Large intestine (tissue), 3 donors: Measurements from ENCODE around the gene NECAP2. TPM values are rescaled to one million over a fixed set of nuclear protein-coding genes. Genes with fewer than 3 reads are reported as not detected.

Experiments
- DNase-seq, 2 donors: peaks; one replicate each; pipeline versions ENCODE4 v3.0.0 to v3.0.0-alpha.2; 2013
- H3K27ac ChIP-seq: one replicate; pipeline ENCODE4 v1.5.1; 2013; ENCODE audit warnings: low read length
- H3K27me3 ChIP-seq: 2 replicates; pipeline ENCODE4 v1.6.1; 2013; ENCODE audit warnings: low read length; ENCODE audit not compliant: control insufficient read depth, insufficient read depth
- H3K36me3 ChIP-seq: 2 replicates; pipeline ENCODE4 v1.6.1; 2013; ENCODE audit warnings: low read length; ENCODE audit not compliant: control insufficient read depth, insufficient read depth
- H3K4me1 ChIP-seq: one replicate; pipeline ENCODE4 v1.6.1; 2013; ENCODE audit warnings: low read length; ENCODE audit not compliant: control insufficient read depth, insufficient read depth
- H3K4me3 ChIP-seq: one replicate; pipeline ENCODE4 v1.5.1; 2013; ENCODE audit warnings: low read length
- H3K9me3 ChIP-seq: one replicate; pipeline ENCODE4 v1.6.1; 2013; ENCODE audit warnings: mild to moderate bottlenecking, low read depth, low read length, moderate library complexity; ENCODE audit not compliant: control insufficient read depth
- WGBS: methylation state at CpG from one replicate; pipeline ENCODE4 v1.1.5; 2013; ENCODE audit warnings: low lambda C conversion rate; ENCODE audit not compliant: insufficient coverage; 5-methylcytosine and 5-hydroxymethylcytosine counted together
- polyA plus RNA-seq: library from polyadenylated mRNA; unstranded; fragments of 120-200 nt; gene quantifications from one replicate; pipeline ENCODE4 v1.2.1, GENCODE V29; 2013

NECAP2 gene
- polyA plus RNA-seq, 1 donor, result 44.5 TPM

DNA sequence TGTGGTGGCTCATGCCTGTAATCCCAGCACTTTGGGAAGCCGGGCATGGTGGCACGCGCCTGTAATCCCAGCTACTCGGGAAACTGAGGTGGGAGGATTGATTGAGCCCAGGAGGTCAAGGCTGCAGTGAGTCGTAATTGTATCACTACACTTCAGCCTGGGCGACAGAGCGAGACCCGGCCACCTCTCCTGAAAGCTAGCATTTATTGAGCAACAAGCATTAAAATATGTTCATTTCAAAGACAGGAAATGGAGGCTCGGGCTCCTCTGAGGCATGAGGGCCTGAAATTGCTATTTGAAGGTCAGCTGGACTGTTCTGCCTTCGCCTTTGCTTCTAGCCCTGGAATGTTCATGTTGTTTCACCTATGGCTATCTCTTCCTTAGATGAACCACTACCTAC, 37.8 kb upstream of the NECAP2 start:
- Histone ChIP-seq H3K4me1 (no peaks in the 10 kb centered on the region), H3K36me3 (peaks cover 12% of the 10 kb centered on the region), H3K4me3 (no peak overlapping the region), H3K27me3 (no peaks in the 10 kb centered on the region), H3K27ac (no peak overlapping the region), H3K9me3 (no peaks in the 10 kb centered on the region)
- no peak for DNase-seq
- no CpG with 5 or more reads among the region's 10 CpGs for WGBS

DNA sequence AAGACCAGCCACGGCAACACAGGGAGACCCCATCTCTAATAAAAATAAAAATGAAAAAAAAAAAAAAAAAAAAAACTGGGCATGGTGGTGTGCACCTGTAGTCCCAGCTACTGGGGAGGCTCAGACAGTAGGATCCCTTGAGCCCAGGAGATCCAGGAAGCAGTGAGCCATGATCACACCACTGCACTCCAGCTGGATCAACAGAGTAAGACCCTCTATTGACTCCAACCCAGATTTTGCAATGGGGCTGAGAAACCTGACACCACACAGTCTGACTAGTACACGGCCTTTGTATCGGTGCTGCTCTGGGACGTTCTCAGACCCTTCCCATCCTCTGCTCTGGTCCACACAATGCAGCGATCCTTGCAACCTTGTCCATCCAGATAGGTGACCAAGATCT, 35.1 kb upstream of the NECAP2 start:
- no peaks in the 10 kb centered on the region for H3K9me3 ChIP-seq
- no peaks in the 10 kb centered on the region for H3K36me3 ChIP-seq
- H3K4me1 ChIP-seq, result no peaks in the 10 kb centered on the region
- WGBS, result no CpG with 5 or more reads among the region's 5 CpGs
- no peaks in the 10 kb centered on the region for H3K27me3 ChIP-seq
- DNase-seq, result no peak
- no peak overlapping the region for H3K27ac ChIP-seq
- no peak overlapping the region for H3K4me3 ChIP-seq

DNA sequence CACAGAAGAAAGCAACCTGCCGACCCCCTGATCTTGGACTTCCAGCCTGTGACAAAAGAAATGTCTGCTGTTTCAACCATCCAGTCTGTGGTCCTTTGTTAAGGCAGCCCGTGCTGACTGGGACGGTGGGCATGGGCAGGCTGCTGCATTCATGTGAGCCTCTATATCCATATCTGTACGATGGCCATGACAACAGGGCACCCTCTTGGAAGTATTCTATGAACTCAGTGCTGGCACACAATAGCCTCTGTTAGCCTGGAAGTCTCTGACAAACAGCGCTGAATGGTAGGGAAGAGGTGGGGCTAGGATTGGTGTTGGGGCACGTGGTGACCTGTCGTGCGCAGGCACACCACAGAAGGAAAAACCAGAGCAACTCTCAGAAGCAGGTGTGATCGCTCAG, 33.7 kb upstream of the NECAP2 start:
- no peaks in the 10 kb centered on the region for H3K27me3 ChIP-seq
- no peak for DNase-seq
- no peaks in the 10 kb centered on the region for H3K4me1 ChIP-seq
- no CpG with 5 or more reads among the region's 9 CpGs for WGBS
- H3K27ac ChIP-seq, result no peak overlapping the region
- H3K36me3 ChIP-seq, result no peaks in the 10 kb centered on the region
- no peak overlapping the region for H3K4me3 ChIP-seq
- no peaks in the 10 kb centered on the region for H3K9me3 ChIP-seq

DNA sequence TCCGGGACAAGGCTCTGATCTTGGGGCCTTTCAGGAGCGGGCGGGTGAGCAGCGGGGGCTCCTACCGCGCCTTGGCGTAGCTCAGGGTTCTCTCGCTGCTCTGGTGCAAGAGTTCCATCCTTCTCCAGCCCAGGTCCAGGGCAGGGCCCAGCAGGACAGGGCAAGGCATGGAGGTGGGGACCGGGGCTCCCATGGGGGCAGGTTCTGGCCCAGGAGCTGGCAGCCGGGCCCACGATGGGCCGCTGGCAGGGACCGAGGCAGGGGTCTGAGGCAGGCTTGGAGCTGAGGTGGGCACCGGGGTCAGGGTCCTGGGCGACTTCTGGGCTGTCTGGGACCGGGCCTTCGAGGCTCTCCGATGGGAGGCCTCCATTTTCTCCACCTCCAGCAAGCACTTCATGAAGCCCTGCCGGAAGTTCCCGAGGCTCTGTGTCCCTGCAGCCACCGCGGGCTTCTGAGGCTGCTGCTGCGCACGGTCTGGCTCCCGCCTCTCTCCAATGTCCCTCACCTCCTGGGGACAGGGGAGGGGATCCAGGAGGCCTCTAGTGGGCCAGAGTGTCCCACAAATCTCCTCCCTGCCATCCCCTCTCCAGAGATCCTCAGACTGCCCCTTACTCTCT, 30.9 kb upstream of the NECAP2 start:
- Histone ChIP-seq H3K4me1 (no peaks in the 10 kb centered on the region), H3K4me3 (no peak overlapping the region), H3K27me3 (no peaks in the 10 kb centered on the region), H3K27ac (no peak overlapping the region), H3K36me3 (no peaks in the 10 kb centered on the region), H3K9me3 (no peaks in the 10 kb centered on the region)
- no CpG with 5 or more reads among the region's 25 CpGs for WGBS
- DNase-seq, result no peak

- no peaks in the 10 kb centered on the region for H3K9me3 ChIP-seq
- WGBS, result 71% methylated on average over 1 of the region's 5 CpGs
- no peak overlapping the region for H3K4me3 ChIP-seq
- no peak overlapping the region for H3K27ac ChIP-seq
- DNase-seq, result no peak
- H3K4me1 ChIP-seq, result no peaks in the 10 kb centered on the region
- no peaks in the 10 kb centered on the region for H3K36me3 ChIP-seq
- no peaks in the 10 kb centered on the region for H3K27me3 ChIP-seq
Measured at GRCh38 chr1:16410803-16411202, 29.7 kb upstream of the NECAP2 start.

GRCh38 chr1:16413191-16413590, 27.3 kb upstream of the NECAP2 start:
- WGBS, result no CpG with 5 or more reads among the region's 3 CpGs
- no peak for DNase-seq
- H3K4me3 ChIP-seq, result no peak overlapping the region

GRCh38 chr1:16418823-16419425, 21.6 kb upstream of the NECAP2 start:
- Histone ChIP-seq H3K36me3 (no peaks in the 10 kb centered on the region), H3K9me3 (no peaks in the 10 kb centered on the region), H3K4me3 (no peak overlapping the region), H3K27me3 (no peaks in the 10 kb centered on the region), H3K27ac (no peak overlapping the region), H3K4me1 (no peaks in the 10 kb centered on the region)
- no peak for DNase-seq
- whole genome bisulfite sequencing, result 83% methylated on average over 2 of the region's 7 CpGs

More at GRCh38 chr1:16413191-16413590, 27.3 kb upstream of the NECAP2 start:
- no peaks in the 10 kb centered on the region for H3K9me3 ChIP-seq
- H3K36me3 ChIP-seq, result no peaks in the 10 kb centered on the region
- no peak overlapping the region for H3K27ac ChIP-seq
- no peaks in the 10 kb centered on the region for H3K4me1 ChIP-seq
- no peaks in the 10 kb centered on the region for H3K27me3 ChIP-seq

GRCh38 chr1:16420424-16421118, 20.0 kb upstream of the NECAP2 start:
- no peak overlapping the region for H3K27ac ChIP-seq
- no peak overlapping the region for H3K4me3 ChIP-seq
- no peaks in the 10 kb centered on the region for H3K4me1 ChIP-seq
- no peaks in the 10 kb centered on the region for H3K9me3 ChIP-seq
- no peaks in the 10 kb centered on the region for H3K36me3 ChIP-seq
- H3K27me3 ChIP-seq, result no peaks in the 10 kb centered on the region
- no CpG with 5 or more reads among the region's 9 CpGs for WGBS
- DNase-seq, result no peak

DNA sequence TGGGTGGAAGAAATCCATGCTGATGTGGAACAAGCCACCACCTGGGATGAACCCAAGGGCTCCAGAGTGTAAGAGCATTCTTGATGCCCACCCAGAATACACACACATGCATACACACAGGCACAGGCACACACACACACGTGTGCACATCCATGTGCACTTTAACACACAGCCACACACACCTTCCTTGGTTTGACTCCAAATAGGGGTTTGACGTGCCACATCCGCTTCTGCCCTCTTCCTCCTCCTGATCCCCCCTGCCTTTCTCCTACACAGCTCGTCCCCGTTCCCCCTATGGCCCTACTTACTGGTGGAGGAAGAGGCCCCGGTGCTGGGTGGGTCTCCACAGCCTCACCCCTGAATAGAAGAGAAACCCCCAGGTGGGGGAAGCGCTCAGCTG, 19.3 kb upstream of the NECAP2 start:
- Histone ChIP-seq H3K36me3 (no peaks in the 10 kb centered on the region), H3K27ac (no peak overlapping the region), H3K4me3 (no peak overlapping the region), H3K27me3 (no peaks in the 10 kb centered on the region), H3K9me3 (no peaks in the 10 kb centered on the region), H3K4me1 (no peaks in the 10 kb centered on the region)
- no peak for DNase-seq
- no CpG with 5 or more reads among the region's 7 CpGs for WGBS

GRCh38 chr1:16422041-16422440, 18.5 kb upstream of the NECAP2 start:
- H3K27ac ChIP-seq, result no peak overlapping the region
- no peaks in the 10 kb centered on the region for H3K4me1 ChIP-seq
- no peaks in the 10 kb centered on the region for H3K36me3 ChIP-seq
- DNase-seq, result no peak
- H3K4me3 ChIP-seq, result no peak overlapping the region
- no peaks in the 10 kb centered on the region for H3K9me3 ChIP-seq
- WGBS, result no CpG with 5 or more reads among the region's 7 CpGs
- no peaks in the 10 kb centered on the region for H3K27me3 ChIP-seq
